Skeletal muscle tissue (tissue), 4 donors: ENCODE data around the gene BRK1. TPM values are rescaled to one million over a fixed set of nuclear protein-coding genes. Genes with fewer than 3 reads are reported as not detected.
A peak's percentile ranks its signal among the peaks of the same experiment; 100 is the strongest.
"Not testable (repeated sequence)": the region's sequence is repeated elsewhere in the genome, so short reads cannot be mapped to it uniquely, and the experiment has no call there.

ENCODE experiments used
- H3K27ac ChIP-seq: one replicate; pipeline ENCODE4 v1.7.0; 2013; ENCODE audit warnings: mild to moderate bottlenecking, low read depth, low read length, inconsistent platforms
- H3K27me3 ChIP-seq, 3 donors: one replicate each; pipeline ENCODE4 v1.7.0; 2013; ENCODE audit warnings: low read length in 3 of 3; ENCODE audit not compliant: control insufficient read depth in 3 of 3, insufficient read depth in 3 of 3
- H3K36me3 ChIP-seq, 3 donors: one replicate each; pipeline ENCODE4 v1.7.0; 2013; ENCODE audit warnings: low read length in 3 of 3; ENCODE audit not compliant: control insufficient read depth in 3 of 3, insufficient read depth in 3 of 3
- H3K4me1 ChIP-seq, 3 donors: one replicate each; pipeline ENCODE4 v1.7.0; 2013; ENCODE audit warnings: low read length in 3 of 3, mild to moderate bottlenecking in 3 of 3; ENCODE audit not compliant: control insufficient read depth in 3 of 3, insufficient read depth in 3 of 3
- H3K4me3 ChIP-seq, 3 donors: one replicate each; pipeline ENCODE4 v1.7.0; 2013; ENCODE audit warnings: low read length in 3 of 3
- H3K9ac ChIP-seq, 3 donors: one replicate each; pipeline ENCODE4 v1.7.0; 2013; ENCODE audit warnings: low read length in 3 of 3, mild to moderate bottlenecking in 3 of 3, moderate library complexity in 2 of 3, low read depth in 1 of 3
- H3K9me3 ChIP-seq, 3 donors: one replicate each; pipeline ENCODE4 v1.7.0; 2013; ENCODE audit warnings: low read length in 3 of 3; ENCODE audit not compliant: control insufficient read depth in 3 of 3
- total RNA-seq: library from RNA; depleted of rRNA; stranded (reverse); fragments of >200 nt; gene quantifications from one replicate; pipeline ENCODE4 v1.2.3, GENCODE V29; 2014
- donor health status: Osteomylitis.

The BRK1 gene
- total RNA-seq, 1 donor from 2014 or later = 85.6 TPM

DNA sequence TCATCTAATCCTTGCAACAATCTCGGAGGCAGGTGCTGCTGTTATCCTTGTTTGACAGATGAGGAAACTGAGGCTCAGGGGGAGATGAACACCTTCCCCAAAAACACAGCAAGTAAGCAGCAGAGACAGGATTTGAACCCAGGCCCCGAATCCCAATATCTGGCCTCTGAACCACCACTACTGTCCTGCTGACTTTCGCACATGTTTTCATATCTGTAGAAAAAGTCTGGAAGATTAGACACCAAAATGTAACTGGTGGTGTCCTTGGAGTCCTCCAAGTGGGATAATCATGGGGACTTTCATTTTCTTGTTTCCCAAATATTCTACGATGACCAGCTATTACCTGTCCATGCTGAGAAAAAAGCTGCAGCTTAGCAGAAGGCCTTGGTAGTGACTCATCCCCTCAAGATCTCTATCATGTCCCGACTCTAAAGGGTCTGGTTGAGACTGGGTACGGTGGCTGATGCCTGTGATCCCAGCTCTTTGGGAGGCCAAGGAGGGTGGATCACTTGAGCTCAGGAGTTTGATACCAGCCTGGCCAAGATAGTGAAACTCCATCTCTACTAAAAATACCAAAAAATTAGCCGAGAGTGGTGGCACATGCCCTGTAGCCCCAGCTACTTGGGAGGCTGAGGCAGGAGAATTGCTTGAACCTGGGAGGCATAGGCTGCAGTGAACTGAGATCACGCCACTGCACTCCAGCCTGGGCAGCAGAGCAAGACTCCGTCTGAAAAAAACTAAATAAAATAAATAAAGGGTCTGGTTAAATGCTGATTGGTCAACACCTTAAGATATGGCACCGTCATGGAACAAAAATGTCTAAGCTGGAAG lies 57.8 kb downstream of the BRK1 start:
- Histone ChIP-seq H3K9ac (no peak overlapping the region), H3K36me3 (peaks cover 0 to 7% (median 5%) of the 10 kb centered on the region in 3 donors), H3K4me1 (peaks cover 2 to 13% (median 5%) of the 10 kb centered on the region in 3 donors), H3K27me3 (no peaks in the 10 kb centered on the region), H3K27ac (peak overlapping the region; percentile 64), H3K4me3 (no peak overlapping the region), H3K9me3 (peaks cover 0 to 3% (median 0%) of the 10 kb centered on the region in 3 donors)

DNA sequence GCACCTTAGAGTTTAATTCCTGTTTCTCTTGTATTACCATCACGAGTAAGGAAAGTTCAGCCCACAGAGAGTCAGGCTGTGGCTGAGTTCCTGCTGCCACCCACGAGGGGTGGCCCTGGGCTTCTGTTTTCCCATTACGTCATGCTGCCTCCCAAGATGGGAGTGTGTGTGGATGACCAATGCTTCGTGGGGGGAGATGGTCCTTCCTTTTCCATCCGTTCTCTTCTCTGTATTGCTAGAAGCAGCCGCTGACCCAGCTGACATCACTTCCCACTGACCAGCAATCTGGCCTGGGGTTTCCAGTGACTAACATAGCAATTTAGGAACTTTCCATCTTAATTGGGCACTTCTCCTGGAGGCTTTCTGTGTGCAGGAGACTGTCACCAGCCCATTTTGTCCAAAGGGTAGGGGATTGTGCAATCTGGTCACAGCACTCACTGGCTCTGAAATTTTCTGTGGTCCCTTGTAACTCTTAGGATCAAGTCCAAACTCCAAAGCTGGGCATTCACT lies 58.5 kb downstream of the BRK1 start:
- H3K9ac ChIP-seq = no peak overlapping the region
- no peak overlapping the region for H3K4me3 ChIP-seq
- no peaks in the 10 kb centered on the region for H3K9me3 ChIP-seq
- no peaks in the 10 kb centered on the region for H3K27me3 ChIP-seq
- peak overlapping the region; percentile 64 for H3K27ac ChIP-seq
- peaks cover 3 to 5% (median 3%) of the 10 kb centered on the region in 3 donors for H3K36me3 ChIP-seq
- peaks cover 2 to 13% (median 5%) of the 10 kb centered on the region in 3 donors for H3K4me1 ChIP-seq

DNA sequence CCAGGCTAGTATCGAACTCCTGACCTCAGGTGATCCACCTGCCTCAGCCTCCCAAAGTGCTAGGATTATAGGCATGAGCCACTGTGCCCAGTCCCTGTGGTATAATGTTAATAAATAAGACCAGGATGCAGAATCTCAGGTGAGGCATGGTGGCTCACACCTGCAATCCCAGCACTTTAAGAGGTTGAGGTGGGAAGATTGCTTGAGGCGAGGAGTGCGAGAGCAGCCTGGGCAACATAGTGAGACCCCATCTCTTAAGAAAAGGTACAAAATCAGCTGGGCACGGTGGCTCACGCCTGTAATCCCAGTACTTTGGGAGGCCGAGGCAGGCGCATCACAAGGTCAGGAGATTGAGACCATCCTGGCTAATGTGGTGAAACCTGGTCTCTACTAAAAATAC lies 59.9 kb downstream of the BRK1 start:
- H3K9ac ChIP-seq, H3K27me3 ChIP-seq, H3K4me3 ChIP-seq, H3K27ac ChIP-seq, H3K36me3 ChIP-seq, H3K9me3 ChIP-seq: not testable (repeated sequence)
- H3K4me1 ChIP-seq = peaks cover 2 to 13% (median 5%) of the 10 kb centered on the region in 3 donors

DNA sequence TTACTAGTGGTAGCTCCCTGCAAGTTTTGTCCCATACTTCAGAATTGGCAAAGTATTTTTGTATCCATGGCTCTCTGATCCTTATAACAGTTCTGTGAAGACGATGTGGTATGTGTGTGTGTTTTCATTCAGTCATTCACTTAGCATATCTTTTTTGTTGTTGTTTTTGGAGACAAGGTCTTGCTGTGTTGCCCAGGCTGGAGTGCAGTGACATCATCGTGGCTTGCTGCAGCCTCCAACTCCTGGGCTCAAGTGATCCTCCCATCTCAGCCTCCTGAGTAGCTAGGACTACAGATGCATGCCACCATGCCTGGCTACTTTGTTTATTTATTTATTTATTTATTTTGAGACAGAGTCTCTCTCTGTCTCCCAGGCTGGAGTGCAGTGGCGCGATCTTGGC lies 60.7 kb downstream of the BRK1 start:
- H3K4me1 ChIP-seq, H3K36me3 ChIP-seq, H3K9me3 ChIP-seq, H3K27me3 ChIP-seq, H3K27ac ChIP-seq, H3K4me3 ChIP-seq, H3K9ac ChIP-seq: not testable (repeated sequence)

Other genes with a start within 250 kb of the BRK1 start
- 9.4 TPM for gene CIDEC, start 235.4 kb upstream of the BRK1 start, total RNA-seq
- gene JAGN1, start 225.1 kb upstream of the BRK1 start, total RNA-seq = 35.0 TPM
- gene IL17RE, start 212.8 kb upstream of the BRK1 start, total RNA-seq = not detected
- gene IL17RC, start 198.6 kb upstream of the BRK1 start, total RNA-seq = 12.5 TPM
- 12.0 TPM for gene CRELD1, start 181.8 kb upstream of the BRK1 start, total RNA-seq
- 0.52 TPM for gene PRRT3, start 163.3 kb upstream of the BRK1 start, total RNA-seq
- 27.1 TPM for gene EMC3, start 128.8 kb upstream of the BRK1 start, total RNA-seq
- gene FANCD2, start 89.2 kb upstream of the BRK1 start, total RNA-seq = 11.5 TPM
- gene FANCD2OS, start 7.4 kb upstream of the BRK1 start, total RNA-seq = not detected
- gene VHL, start 26.1 kb downstream of the BRK1 start, total RNA-seq = 35.0 TPM
- 1.6 TPM for gene IRAK2, start 49.2 kb downstream of the BRK1 start, total RNA-seq
- 13.6 TPM for gene TATDN2, start 132.8 kb downstream of the BRK1 start, total RNA-seq
- 0.52 TPM for gene GHRL, start 177.3 kb downstream of the BRK1 start, total RNA-seq
- gene SEC13, start 205.4 kb downstream of the BRK1 start, total RNA-seq = 127 TPM